ENCODE data around the gene PDE4D. TPM values are rescaled to one million over a fixed set of nuclear protein-coding genes. Genes with fewer than 3 reads are reported as not detected.
A peak's percentile ranks its signal among the peaks of the same experiment; 100 is the strongest.

The PDE4D gene
- total and polyA plus RNA-seq, 10 of the 15 experiments (the other 5 are each of a cell fraction or from before 2014, with no cell fraction given) = 0.87 to 4.1 (median 2.2) TPM

DNA sequence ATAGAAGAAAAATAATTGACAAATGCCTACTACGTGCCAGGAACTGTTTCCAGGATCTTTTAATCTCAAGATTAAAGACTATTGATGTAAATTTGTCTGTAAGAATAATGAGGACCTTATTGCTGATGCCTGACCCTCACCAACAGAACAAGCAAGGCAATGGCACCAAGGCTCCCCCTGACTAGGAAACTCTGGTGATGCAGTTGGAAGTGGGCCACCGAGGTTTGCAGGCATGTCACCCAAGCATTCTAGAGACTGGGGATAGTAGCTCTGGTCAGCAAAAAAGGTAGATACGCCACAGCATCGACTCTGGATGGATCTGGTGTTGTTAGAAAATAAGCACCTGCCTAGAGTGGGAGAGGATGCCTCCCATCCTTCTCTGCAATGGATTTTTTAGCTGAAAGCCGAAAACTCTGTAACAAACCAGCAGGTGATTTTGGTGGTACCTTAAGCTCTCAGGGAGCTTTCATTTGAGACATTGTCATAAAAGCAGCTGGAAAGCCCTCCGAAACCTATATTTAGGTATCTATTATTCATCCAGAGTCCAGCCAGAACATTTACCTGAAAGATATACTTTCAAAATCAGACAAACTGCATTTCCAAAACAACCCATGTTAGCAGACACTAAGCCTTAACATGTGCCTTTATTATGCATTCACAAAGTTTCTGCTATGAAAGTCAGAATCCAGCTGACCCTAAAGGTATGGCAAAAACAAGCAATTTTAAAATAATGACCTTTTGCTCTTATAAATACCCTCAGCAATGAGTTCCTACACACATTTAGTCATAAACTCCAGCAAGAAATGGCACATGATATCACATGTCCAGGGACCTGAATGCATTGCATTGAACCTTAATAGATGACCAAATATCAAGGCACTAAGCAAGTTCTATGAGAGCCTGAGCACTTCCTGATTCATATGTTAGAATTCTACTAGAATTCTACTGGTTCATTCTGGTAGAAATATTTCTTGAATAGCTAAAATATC is 308.4 kb downstream of the PDE4D start:
- no peaks in the 10 kb centered on the region for H3K4me1 ChIP-seq (ENCODE audit: control insufficient read depth, insufficient read depth, low read length)
- no peak overlapping the region for H3K27ac ChIP-seq (ENCODE audit: control insufficient read depth, insufficient read depth)
- no TSS peak for BruUV-seq (replicated peaks)
- SMC1A ChIA-PET (ENCODE audit: uncharacterized antibody, unreplicated experiment) = interaction anchor here (0.9 kb wide), 1 partner anchor 23 kb away, joined by 3 read pairs; no protein-coding TSS in a partner anchor
- ATAC-seq (no peak), FAIRE-seq (peak; percentile 62), DNase-seq (ENCODE audit: low read depth, low spot score) (no peak)
- no peak overlapping the region for H3K4me2 ChIP-seq (ENCODE audit: control insufficient read depth, insufficient read depth)
- in situ Hi-C loops (cut with MboI) = no loop called here
- H3K27me3 ChIP-seq (replicated peaks in 1 of 2; ENCODE audit: control insufficient read depth in 2 of 2, insufficient read depth in 2 of 2, low read length in 1 of 2) = no peaks in the 10 kb centered on the region; a peak in 2 of 4 replicates
- 42% methylated on average over 6 of the region's 6 CpGs for WGBS (ENCODE audit: insufficient coverage, insufficient replicate concordance, low lambda C conversion rate, missing lambda C conversion rate)
- no peak overlapping the region for H3K4me3 ChIP-seq
- H3K9me3 ChIP-seq (replicated peaks; ENCODE audit: control insufficient read depth, insufficient read depth, low read length) = no peaks in the 10 kb centered on the region
- no peaks in the 10 kb centered on the region for H4K20me1 ChIP-seq (ENCODE audit: control insufficient read depth, insufficient read depth)
- RAD21 ChIA-PET (ENCODE audit: unreplicated experiment) = interaction anchor here (0.7 kb wide), 1 partner anchor 57 kb away, joined by 3 read pairs; no protein-coding TSS in a partner anchor
- no peak for TF ChIP-seq FOS (IDR thresholded peaks at IDR 0.05; ENCODE audit: borderline replicate concordance, extremely low read depth, insufficient read length)
- no peak for TF ChIP-seq POU2F2 (IDR thresholded peaks at IDR 0.05; ENCODE audit: borderline replicate concordance, low read depth, low read length)
- no peak for TF ChIP-seq POLR2A (IDR thresholded peaks at IDR 0.05; ENCODE audit: low read depth, low read length)
- TF ChIP-seq SMAD5 (IDR thresholded peaks at IDR 0.05; ENCODE audit: low read depth) = no peak
- TF ChIP-seq PML (IDR thresholded peaks at IDR 0.05; ENCODE audit: low read length) = no peak
- TF ChIP-seq HDAC6 (IDR thresholded peaks at IDR 0.05; ENCODE audit: unreplicated experiment) = no peak
- TF ChIP-seq SREBF2 (IDR thresholded peaks at IDR 0.05; ENCODE audit: low read length) = no peak
- TF ChIP-seq CUX1 (IDR thresholded peaks at IDR 0.05; ENCODE audit: insufficient replicate concordance, low read depth, low read length) = no peak
- TF ChIP-seq, protein P1, sequence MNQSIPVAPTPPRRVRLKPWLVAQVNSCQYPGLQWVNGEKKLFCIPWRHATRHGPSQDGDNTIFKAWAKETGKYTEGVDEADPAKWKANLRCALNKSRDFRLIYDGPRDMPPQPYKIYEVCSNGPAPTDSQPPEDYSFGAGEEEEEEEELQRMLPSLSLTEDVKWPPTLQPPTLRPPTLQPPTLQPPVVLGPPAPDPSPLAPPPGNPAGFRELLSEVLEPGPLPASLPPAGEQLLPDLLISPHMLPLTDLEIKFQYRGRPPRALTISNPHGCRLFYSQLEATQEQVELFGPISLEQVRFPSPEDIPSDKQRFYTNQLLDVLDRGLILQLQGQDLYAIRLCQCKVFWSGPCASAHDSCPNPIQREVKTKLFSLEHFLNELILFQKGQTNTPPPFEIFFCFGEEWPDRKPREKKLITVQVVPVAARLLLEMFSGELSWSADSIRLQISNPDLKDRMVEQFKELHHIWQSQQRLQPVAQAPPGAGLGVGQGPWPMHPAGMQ (IDR thresholded peaks at IDR 0.05; ENCODE audit: borderline replicate concordance) = no peak
- H3K9ac ChIP-seq (ENCODE audit: control insufficient read depth, insufficient read depth, low read length) = no peak overlapping the region
- CTCF ChIA-PET = interaction anchor here (0.6 to 0.7 kb wide), 2 partner anchors 22 to 72 kb away, joined by 3 to 4 read pairs; no protein-coding TSS in a partner anchor
- intact Hi-C loops (cut with micrococcal nuclease; ENCODE audit: unreplicated experiment) = no loop called here
- no peak overlapping the region for H2AFZ ChIP-seq (ENCODE audit: control insufficient read depth, low read depth, low read length)
- no peaks in the 10 kb centered on the region for H3K79me2 ChIP-seq (ENCODE audit: control insufficient read depth, insufficient read depth, low read length)
- POLR2A ChIA-PET = interaction anchor here (0.6 kb wide), 1 partner anchor 30 kb away, joined by 4 read pairs; no protein-coding TSS in a partner anchor
- no peaks in the 10 kb centered on the region for H3K36me3 ChIP-seq (ENCODE audit: control insufficient read depth in 2 of 2, insufficient read depth in 2 of 2, low read length in 1 of 2)

Measured in GM12878 (cell line).